22Rv1 (cell line): Measurements from ENCODE around the gene SAPCD2.

Experiments used
- ZFX ChIP-seq: fragments of 450-650 bp; IDR thresholded peaks from 2 replicates; pipeline ENCODE4 v1.6.1; 2017; ENCODE audit warnings: antibody characterized with exemption, borderline replicate concordance
- TF ChIP-seq, protein P1 (sequence below): fragments of 450-650 bp; IDR thresholded peaks from 2 replicates; pipeline ENCODE4 v1.5.1; 2017; ENCODE audit warnings: mild to moderate bottlenecking

DNA sequence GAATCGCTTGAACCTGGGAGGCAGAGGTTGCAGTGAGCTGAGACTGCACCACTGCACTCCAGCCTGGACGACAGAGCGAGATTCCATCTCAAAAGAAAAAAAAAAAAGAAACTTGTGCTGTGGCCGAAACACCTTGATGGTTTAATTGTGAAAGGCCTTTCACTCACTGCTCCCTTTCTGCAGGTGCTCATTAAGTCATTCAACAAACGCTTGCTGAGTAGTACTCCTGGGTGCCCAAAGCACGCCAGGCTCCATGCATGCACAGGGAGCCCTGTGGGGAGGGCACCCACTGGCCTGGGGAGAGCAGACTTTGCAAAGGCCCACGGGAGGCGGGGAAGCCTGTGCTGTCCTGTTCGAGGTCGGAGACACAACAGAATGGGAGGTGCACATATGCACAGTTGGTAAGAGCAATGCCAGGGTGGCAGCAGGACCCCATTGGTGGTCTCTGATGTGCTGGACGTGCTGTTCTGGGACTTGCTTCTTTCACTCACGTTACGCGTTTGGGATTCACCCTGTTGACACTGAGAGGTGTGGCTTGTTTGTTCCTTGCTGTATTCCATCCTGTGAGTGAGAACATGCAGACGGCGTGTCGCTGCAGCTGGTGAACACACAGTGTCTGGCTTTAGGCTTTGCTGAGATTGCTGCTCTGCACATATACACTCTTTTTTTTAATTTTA, 13.5 kb downstream of the SAPCD2 start:
- TF ChIP-seq, protein P1, sequence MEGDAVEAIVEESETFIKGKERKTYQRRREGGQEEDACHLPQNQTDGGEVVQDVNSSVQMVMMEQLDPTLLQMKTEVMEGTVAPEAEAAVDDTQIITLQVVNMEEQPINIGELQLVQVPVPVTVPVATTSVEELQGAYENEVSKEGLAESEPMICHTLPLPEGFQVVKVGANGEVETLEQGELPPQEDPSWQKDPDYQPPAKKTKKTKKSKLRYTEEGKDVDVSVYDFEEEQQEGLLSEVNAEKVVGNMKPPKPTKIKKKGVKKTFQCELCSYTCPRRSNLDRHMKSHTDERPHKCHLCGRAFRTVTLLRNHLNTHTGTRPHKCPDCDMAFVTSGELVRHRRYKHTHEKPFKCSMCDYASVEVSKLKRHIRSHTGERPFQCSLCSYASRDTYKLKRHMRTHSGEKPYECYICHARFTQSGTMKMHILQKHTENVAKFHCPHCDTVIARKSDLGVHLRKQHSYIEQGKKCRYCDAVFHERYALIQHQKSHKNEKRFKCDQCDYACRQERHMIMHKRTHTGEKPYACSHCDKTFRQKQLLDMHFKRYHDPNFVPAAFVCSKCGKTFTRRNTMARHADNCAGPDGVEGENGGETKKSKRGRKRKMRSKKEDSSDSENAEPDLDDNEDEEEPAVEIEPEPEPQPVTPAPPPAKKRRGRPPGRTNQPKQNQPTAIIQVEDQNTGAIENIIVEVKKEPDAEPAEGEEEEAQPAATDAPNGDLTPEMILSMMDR, result no peak
- TF ChIP-seq ZFX, result no peak
